Spleen (tissue), 7 donors: Measurements from ENCODE around the gene PTP4A1.

Experiments used
- POLR2AphosphoS5 ChIP-seq, 3 donors: sonication (generic); formaldehyde crosslinking; IDR thresholded peaks; one replicate each; pipeline ENCODE4 v1.5.1; 2017; ENCODE audit warnings: antibody characterized with exemption in 3 of 3
- TF ChIP-seq, protein P1 (sequence below), 11 experiments: fragments of 200-600 bp in 7 of 11; fragments of 450-650 bp in 4 of 11; sonication (generic) in 4 of 11; IDR thresholded peaks in 8 of 11; conservative IDR thresholded peaks in 3 of 11; 1 replicate in 7 of 11; 2 replicates in 4 of 11; pipeline versions ENCODE4 v1.4.0 to v1.8.0; 2016 to 2021; ENCODE audit warnings: antibody characterized with exemption in 11 of 11, inconsistent platforms in 4 of 11, mild to moderate bottlenecking in 1 of 11
- donor health status: DM: no; HTN: no; CAD: no; lungs with moderate emphysema.
- donor health status: DM: no; HTN: no; CAD: no.
- donor health status: DM: no; HTN: no; CAD: no.

- no peak for TF ChIP-seq POLR2AphosphoS5 (IDR thresholded peaks at IDR 0.05)
- TF ChIP-seq, protein P1, sequence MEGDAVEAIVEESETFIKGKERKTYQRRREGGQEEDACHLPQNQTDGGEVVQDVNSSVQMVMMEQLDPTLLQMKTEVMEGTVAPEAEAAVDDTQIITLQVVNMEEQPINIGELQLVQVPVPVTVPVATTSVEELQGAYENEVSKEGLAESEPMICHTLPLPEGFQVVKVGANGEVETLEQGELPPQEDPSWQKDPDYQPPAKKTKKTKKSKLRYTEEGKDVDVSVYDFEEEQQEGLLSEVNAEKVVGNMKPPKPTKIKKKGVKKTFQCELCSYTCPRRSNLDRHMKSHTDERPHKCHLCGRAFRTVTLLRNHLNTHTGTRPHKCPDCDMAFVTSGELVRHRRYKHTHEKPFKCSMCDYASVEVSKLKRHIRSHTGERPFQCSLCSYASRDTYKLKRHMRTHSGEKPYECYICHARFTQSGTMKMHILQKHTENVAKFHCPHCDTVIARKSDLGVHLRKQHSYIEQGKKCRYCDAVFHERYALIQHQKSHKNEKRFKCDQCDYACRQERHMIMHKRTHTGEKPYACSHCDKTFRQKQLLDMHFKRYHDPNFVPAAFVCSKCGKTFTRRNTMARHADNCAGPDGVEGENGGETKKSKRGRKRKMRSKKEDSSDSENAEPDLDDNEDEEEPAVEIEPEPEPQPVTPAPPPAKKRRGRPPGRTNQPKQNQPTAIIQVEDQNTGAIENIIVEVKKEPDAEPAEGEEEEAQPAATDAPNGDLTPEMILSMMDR (IDR thresholded peaks at IDR 0.05 in 8 of 11, conservative IDR thresholded peaks at IDR 0.05 in 3 of 11): no peak
Observed at GRCh38 chr6:63571361-63572043, 778 bp upstream of the PTP4A1 start.
